HepG2 (cell line): Measurements from ENCODE around the gene SLC23A3. TPM values are rescaled to one million over a fixed set of nuclear protein-coding genes. Genes with fewer than 3 reads are reported as not detected.

Experiments
- ATAD3A ChIP-seq: sonication (generic); formaldehyde crosslinking; IDR thresholded peaks from 2 replicates; pipeline ENCODE4 v1.4.0; 2020; ENCODE audit warnings: missing genetic modification reagents
- GATA4 ChIP-seq: sonication (generic); IDR thresholded peaks from 2 replicates; pipeline ENCODE4 v1.6.1; 2016; ENCODE audit warnings: antibody characterized with exemption, low read depth, borderline replicate concordance
- HNF1A ChIP-seq, 2 experiments: sonication (generic) in 1 of 2; formaldehyde crosslinking in 1 of 2; IDR thresholded peaks; 2 replicates each; pipeline versions ENCODE4 v1.4.0 to v1.6.1; 2016 to 2020; ENCODE audit warnings: borderline replicate concordance in 1 of 2, low read depth in 1 of 2, mild to moderate bottlenecking in 1 of 2, missing genetic modification reagents in 1 of 2
- KLF6 ChIP-seq: IDR thresholded peaks from 2 replicates; pipeline ENCODE4 v1.8.0; 2016; ENCODE audit warnings: missing biosample characterization, missing genetic modification reagents
- MBNL3 ChIP-seq: fragments of 250-450 bp; sonication (Bioruptor Pico); conservative IDR thresholded peaks from 2 replicates; pipeline ENCODE4 v1.8.0; 2022; ENCODE audit warnings: mild to moderate bottlenecking, inconsistent platforms
- MXD1 ChIP-seq: sonication (generic); formaldehyde crosslinking; IDR thresholded peaks from 2 replicates; pipeline ENCODE4 v1.4.0; 2020; ENCODE audit warnings: mild to moderate bottlenecking, missing genetic modification reagents
- RFX3 ChIP-seq: IDR thresholded peaks from 2 replicates; pipeline ENCODE4 v1.6.1; 2016; ENCODE audit warnings: missing biosample characterization, missing genetic modification reagents
- RNF219 ChIP-seq: sonication (generic); formaldehyde crosslinking; IDR thresholded peaks from 2 replicates; pipeline ENCODE4 v1.5.0; 2020; ENCODE audit warnings: mild to moderate bottlenecking, missing genetic modification reagents
- SMC3 ChIP-seq: IDR thresholded peaks from 2 replicates; pipeline ENCODE4 v1.6.1; 2011; ENCODE audit warnings: low read length, improper control_type of control experiment
- SRSF1 ChIP-seq: fragments of 200-400 bp; formaldehyde crosslinking; optimal IDR thresholded peaks from 2 replicates; pipeline ENCODE3; 2017; ENCODE audit warnings: mild to moderate bottlenecking, low read depth, low read length, moderate library complexity
- ZNF205 ChIP-seq: IDR thresholded peaks from 2 replicates; pipeline ENCODE4 v1.6.1; 2018; ENCODE audit warnings: missing biosample characterization, missing genetic modification reagents
- ZNF292 ChIP-seq: sonication (generic); formaldehyde crosslinking; IDR thresholded peaks from 2 replicates; pipeline ENCODE4 v1.8.1; 2022; ENCODE audit warnings: mild to moderate bottlenecking, low read depth, missing genetic modification reagents, borderline replicate concordance
- ZNF33B ChIP-seq: sonication (generic); formaldehyde crosslinking; IDR thresholded peaks from 2 replicates; pipeline ENCODE4 v1.5.1; 2020; ENCODE audit warnings: mild to moderate bottlenecking, missing genetic modification reagents
- ZNF691 ChIP-seq: sonication (generic); formaldehyde crosslinking; IDR thresholded peaks from 2 replicates; pipeline ENCODE4 v1.4.0; 2020; ENCODE audit warnings: missing genetic modification reagents, low read depth, mild to moderate bottlenecking, borderline replicate concordance
- ZNF724P ChIP-seq: sonication (generic); formaldehyde crosslinking; IDR thresholded peaks from 2 replicates; pipeline ENCODE4 v1.8.0; 2022; ENCODE audit warnings: missing genetic modification reagents, borderline replicate concordance
- polyA plus RNA-seq, 8 experiments: library from polyadenylated mRNA; depleted of rRNA in 3 of 8; stranded (reverse) in 7 of 8; unstranded in 1 of 8; fragments of >200 nt; fragmentation: Illumina TruSeq in 4 of 8; extraction: Trizol in 4 of 8; gene quantifications; 2 replicates each; pipeline versions ENCODE4 v1.2.1 to v1.2.3, GENCODE V29; 2011 to 2016; ENCODE audit warnings: low read depth in 4 of 8, missing spikeins in 1 of 8, mixed read lengths in 1 of 8; ENCODE audit not compliant: insufficient read depth in 1 of 8
- total RNA-seq, 5 experiments: library from RNA; depleted of rRNA; stranded (reverse); fragments of >200 nt; fragmentation: Illumina TruSeq; extraction: Trizol; gene quantifications; 2 replicates each; pipeline ENCODE4 v1.2.3, GENCODE V29; 2016; ENCODE audit warnings: low read depth in 1 of 5

The SLC23A3 gene
- total and polyA plus RNA-seq, 2 of the 13 experiments (the other 11 are each of a cell fraction or from before 2014, with no cell fraction given), result 0.38 to 0.78 TPM

- TF ChIP-seq RNF219 (CRISPR knock-in tag) (no peak), HNF1A (IDR thresholded peaks at IDR 0.05; ENCODE audit: low read depth) (no peak), HNF1A (CRISPR knock-in tag; IDR thresholded peaks at IDR 0.05; ENCODE audit: borderline replicate concordance) (peak; percentile 40; the same call in 1 of the 2 replicates), GATA4 (peak; percentile 82), SMC3 (no peak), ZNF292 (CRISPR knock-in tag) (peak; percentile 66; the same call in 1 of the 2 replicates), ZNF33B (CRISPR knock-in tag) (no peak), ZNF691 (CRISPR knock-in tag) (no peak; the same call in 1 of the 2 replicates), ZNF205 (0 out of 2 replicates have a peak, but pooled peaks have one; percentile 28), MBNL3 (CRISPR knock-in tag) (no peak), ZNF724P (CRISPR knock-in tag) (peak; percentile 99), SRSF1 (peak; percentile 67), RFX3 (CRISPR knock-in tag) (no peak), KLF6 (peak; percentile 51; the same call in 1 of the 2 replicates), MXD1 (CRISPR knock-in tag) (peak; percentile 74), ATAD3A (0 out of 2 replicates have a peak, but pooled peaks have one; percentile 67)
Observed at GRCh38 chr2:219206328-219207133, 36.7 kb upstream of the SLC23A3 start, which contains the start of gene ZFAND2B (continued).
